GM06990 (cell line): ENCODE measurements around the gene NMRK1.

Experiments used
- DNase-seq: peaks from one replicate; pipeline ENCODE4 v3.0.0-alpha.2; 2011; ENCODE audit not compliant: insufficient read length; ENCODE audit errors: extremely low read depth
- H3K27me3 ChIP-seq: replicated peaks from 2 replicates; pipeline ENCODE4 v1.6.0; 2011; ENCODE audit warnings: low read length; ENCODE audit not compliant: control insufficient read depth, insufficient read depth
- H3K36me3 ChIP-seq: 2 replicates; pipeline ENCODE4 v1.5.1; 2011; ENCODE audit warnings: low read length; ENCODE audit not compliant: control insufficient read depth, insufficient read depth
- H3K4me3 ChIP-seq: replicated peaks from 2 replicates; pipeline ENCODE4 v1.5.1; 2011; ENCODE audit warnings: low read depth, mild to moderate bottlenecking, control low read depth, low read length
- CTCF ChIP-seq: IDR thresholded peaks from 2 replicates; pipeline ENCODE4 v1.5.1; 2011; ENCODE audit warnings: low read length, control low read depth, mild to moderate bottlenecking, inconsistent platforms; ENCODE audit not compliant: insufficient read depth, poor library complexity, severe bottlenecking

The NMRK1 gene

DNA sequence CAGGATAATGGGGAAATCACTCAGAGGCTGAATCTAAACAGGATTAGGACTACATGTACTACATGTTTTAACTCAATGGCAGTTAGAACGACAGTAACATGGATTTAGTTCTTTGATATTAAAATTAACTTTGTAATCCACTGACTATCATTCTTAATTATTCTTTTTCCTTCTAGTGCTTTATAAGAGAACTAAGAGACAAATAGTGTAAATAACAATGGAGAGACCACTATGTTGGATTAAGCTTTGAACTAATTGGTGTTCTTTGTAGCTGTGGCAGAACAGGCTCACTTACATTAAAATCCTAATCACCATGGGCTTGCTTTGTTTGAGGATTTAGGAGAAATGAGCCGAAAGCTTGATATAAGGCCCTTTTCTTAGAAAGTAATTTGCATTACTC, 18.8 kb downstream of the NMRK1 start:
- TF ChIP-seq CTCF: no peak
- DNase-seq: no peak
- no peaks in the 10 kb centered on the region for H3K36me3 ChIP-seq
- H3K27me3 ChIP-seq: no peaks in the 10 kb centered on the region
- H3K4me3 ChIP-seq: no peak overlapping the region

- TF ChIP-seq CTCF: no peak
- no peak overlapping the region for H3K4me3 ChIP-seq
- no peaks in the 10 kb centered on the region for H3K36me3 ChIP-seq
- no peak for DNase-seq
- H3K27me3 ChIP-seq: no peaks in the 10 kb centered on the region
Measured at GRCh38 chr9:75067894-75068293, 20.1 kb downstream of the NMRK1 start.

DNA sequence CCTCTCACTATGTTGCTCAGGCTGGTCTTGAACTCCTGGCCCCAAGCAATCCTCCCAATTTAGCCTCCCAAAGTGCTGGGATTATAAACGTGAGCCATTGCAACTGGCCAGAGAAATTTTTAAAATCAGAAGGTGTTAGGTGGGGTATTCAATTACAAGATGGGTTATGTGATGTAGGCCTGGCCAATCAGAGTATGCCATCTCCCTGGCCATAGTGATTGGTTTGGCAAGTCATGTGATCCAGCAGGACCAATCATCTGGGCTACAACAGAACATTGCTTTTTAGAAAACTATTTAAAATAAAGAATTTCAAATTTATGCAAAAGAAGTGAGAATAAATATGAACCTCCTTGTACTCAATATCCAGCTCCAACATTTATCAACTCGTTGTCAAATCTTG, 22.4 kb downstream of the NMRK1 start:
- Histone ChIP-seq H3K27me3 (no peaks in the 10 kb centered on the region), H3K4me3 (no peak overlapping the region), H3K36me3 (no peaks in the 10 kb centered on the region)
- no peak for DNase-seq
- TF ChIP-seq CTCF: no peak

- DNase-seq: no peak
- TF ChIP-seq CTCF: no peak
- no peaks in the 10 kb centered on the region for H3K36me3 ChIP-seq
- no peak overlapping the region for H3K4me3 ChIP-seq
- no peaks in the 10 kb centered on the region for H3K27me3 ChIP-seq
Measured at GRCh38 chr9:75064307-75065025, 23.5 kb downstream of the NMRK1 start.

DNA sequence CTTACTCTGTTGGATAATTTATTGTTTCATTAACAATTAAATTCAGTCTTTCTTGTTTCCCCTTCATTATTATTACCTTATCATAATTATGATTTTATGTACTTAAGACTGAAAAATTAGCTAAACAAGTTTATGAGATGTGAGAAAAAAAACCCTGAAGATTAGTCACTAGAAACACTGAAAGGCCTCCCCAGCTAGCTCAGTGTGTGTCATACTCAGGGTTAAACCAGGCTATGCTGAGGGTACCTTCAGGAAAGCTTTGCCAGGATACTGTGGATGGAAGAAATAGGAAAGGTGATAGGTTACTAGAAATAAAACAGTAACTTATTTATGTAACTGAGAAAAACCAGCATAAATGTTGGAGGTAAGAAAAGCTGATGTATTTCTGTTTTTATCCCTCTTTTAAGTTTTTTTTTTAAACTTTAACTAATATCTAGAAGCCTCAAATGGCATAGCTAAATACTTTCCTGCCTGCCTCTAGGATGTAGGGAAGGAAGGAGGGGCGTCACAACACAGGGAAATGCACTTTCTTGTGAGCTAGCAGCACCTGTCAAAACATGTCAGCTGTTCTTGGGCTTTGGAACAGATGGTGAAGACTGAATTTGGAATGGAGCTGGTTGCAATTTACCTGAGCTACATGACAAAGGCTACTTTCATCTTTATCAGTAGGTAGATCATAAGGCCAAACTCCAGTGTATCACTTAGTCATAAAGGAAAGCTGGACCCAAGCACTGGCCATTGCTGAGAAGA, 24.2 kb downstream of the NMRK1 start:
- no peaks in the 10 kb centered on the region for H3K27me3 ChIP-seq
- no peak for TF ChIP-seq CTCF
- H3K36me3 ChIP-seq: no peaks in the 10 kb centered on the region
- no peak overlapping the region for H3K4me3 ChIP-seq
- no peak for DNase-seq
